Measurements from ENCODE around the gene NOD1.

NOD1 gene

DNA sequence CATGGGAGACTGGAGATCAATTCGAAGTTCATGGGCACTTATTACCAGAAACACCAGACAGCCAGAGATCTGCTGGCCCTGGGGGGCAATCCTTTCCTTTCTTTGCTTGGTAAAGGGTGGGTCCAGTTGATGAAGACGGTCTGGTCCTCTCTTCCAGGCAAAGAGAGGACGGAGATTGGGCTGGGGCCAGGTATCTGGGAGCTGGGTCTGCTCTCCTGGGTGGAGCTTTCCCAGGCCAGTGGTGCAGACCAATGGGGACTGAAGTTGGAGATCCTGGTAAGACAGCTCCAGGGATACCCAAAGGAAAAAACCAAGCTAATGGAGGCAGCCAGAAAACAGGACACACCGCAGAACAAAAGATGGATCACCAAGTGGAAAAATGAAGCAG is 18.3 kb downstream of the NOD1 start:
- no peak overlapping the region for H3K9ac ChIP-seq (ENCODE audit: low read length)
- H3K4me3 ChIP-seq (ENCODE audit: low read length) = no peak overlapping the region
- no peaks in the 10 kb centered on the region for H3K27me3 ChIP-seq (ENCODE audit: low read depth, low read length)
- no peaks in the 10 kb centered on the region for H3K36me3 ChIP-seq (replicated peaks; ENCODE audit: low read depth, low read length)
- H4K20me1 ChIP-seq (ENCODE audit: insufficient read depth, low read length) = no peaks in the 10 kb centered on the region
- H3K4me2 ChIP-seq (ENCODE audit: low read length) = no peak overlapping the region
- H3K27ac ChIP-seq (ENCODE audit: low read length) = no peak overlapping the region
- no peaks in the 10 kb centered on the region for H3K79me2 ChIP-seq (ENCODE audit: low read length)
- H2AFZ ChIP-seq (ENCODE audit: low read depth, low read length) = no peak overlapping the region
- H3K4me1 ChIP-seq (ENCODE audit: low read length) = peaks cover 34% of the 10 kb centered on the region
- H3K9me3 ChIP-seq (ENCODE audit: insufficient read depth, low read length) = no peaks in the 10 kb centered on the region
- no peak for TF ChIP-seq EZH2phosphoT487 (IDR thresholded peaks at IDR 0.05; ENCODE audit: low read depth)
- no peak for TF ChIP-seq CTCF (IDR thresholded peaks at IDR 0.05; ENCODE audit: low read depth, low read length)

DNA sequence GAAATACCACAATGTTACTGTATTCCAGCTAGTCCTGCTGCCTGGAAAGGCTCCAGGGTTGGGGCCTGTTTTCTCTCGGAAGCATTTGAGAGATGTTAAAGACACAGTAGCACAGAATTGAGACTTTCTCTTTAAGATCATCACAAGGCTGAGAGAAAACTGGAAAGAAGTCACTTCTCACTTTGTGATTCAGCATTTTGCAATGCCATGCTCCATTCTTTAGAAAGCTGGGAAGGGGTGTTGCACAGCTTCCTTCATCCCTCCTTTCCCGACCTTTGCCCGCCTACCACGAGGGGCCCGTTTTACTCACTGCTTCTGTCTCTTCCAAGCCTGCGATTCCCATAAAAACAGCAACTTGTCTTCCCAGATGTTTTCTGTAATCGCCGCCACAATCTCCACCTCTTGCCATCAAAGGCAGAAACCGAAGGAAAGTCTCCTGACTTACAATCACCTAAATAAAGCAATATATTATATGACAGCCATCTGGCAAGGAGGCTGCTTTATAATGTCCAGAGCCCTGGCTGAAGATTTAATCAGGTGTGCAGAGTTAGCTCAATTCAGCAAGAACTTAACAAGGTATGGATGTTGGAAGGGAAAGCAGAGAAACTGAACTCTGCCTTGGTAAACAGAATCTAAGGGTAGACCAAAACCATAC is 18.9 kb downstream of the NOD1 start:
- Histone ChIP-seq H3K9ac (ENCODE audit: low read length) (no peak overlapping the region), H3K4me3 (ENCODE audit: low read length) (no peak overlapping the region), H3K4me2 (ENCODE audit: low read length) (no peak overlapping the region)

DNA sequence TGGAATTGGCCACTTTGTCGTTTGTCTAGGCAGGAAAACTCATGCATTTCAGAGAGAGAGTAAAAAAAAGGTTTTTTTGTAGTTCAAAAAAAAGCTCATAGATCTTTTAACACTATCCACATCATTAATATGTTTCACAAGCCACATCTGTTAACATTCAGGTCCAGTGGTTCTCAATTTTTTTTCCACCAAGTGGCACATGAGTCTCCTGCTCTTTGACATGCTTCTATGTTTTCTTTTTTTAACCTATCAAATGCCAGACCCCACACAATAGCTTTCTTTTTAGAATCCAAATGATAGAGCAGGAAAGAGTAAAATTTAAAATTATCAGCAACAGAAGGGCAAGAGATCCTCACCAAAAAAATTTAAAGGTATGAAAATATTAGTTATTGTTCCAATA is 20.3 kb downstream of the NOD1 start:
- Histone ChIP-seq H4K20me1 (ENCODE audit: insufficient read depth, low read length) (no peaks in the 10 kb centered on the region), H3K9me3 (ENCODE audit: insufficient read depth, low read length) (no peaks in the 10 kb centered on the region), H3K36me3 (replicated peaks; ENCODE audit: low read depth, low read length) (no peaks in the 10 kb centered on the region), H3K4me1 (ENCODE audit: low read length) (peaks cover 15% of the 10 kb centered on the region), H3K4me3 (ENCODE audit: low read length) (no peak overlapping the region), H2AFZ (ENCODE audit: low read depth, low read length) (no peak overlapping the region), H3K27ac (ENCODE audit: low read length) (no peak overlapping the region), H3K79me2 (ENCODE audit: low read length) (no peaks in the 10 kb centered on the region), H3K9ac (ENCODE audit: low read length) (no peak overlapping the region), H3K4me2 (ENCODE audit: low read length) (no peak overlapping the region), H3K27me3 (ENCODE audit: low read depth, low read length) (no peaks in the 10 kb centered on the region)
- TF ChIP-seq EZH2phosphoT487 (IDR thresholded peaks at IDR 0.05; ENCODE audit: low read depth) (no peak), CTCF (IDR thresholded peaks at IDR 0.05; ENCODE audit: low read depth, low read length) (no peak)

More for the DNA sequence above, 18.9 kb downstream of the NOD1 start:
- no peaks in the 10 kb centered on the region for H3K27me3 ChIP-seq (ENCODE audit: low read depth, low read length)
- H3K36me3 ChIP-seq (replicated peaks; ENCODE audit: low read depth, low read length) = no peaks in the 10 kb centered on the region
- no peaks in the 10 kb centered on the region for H4K20me1 ChIP-seq (ENCODE audit: insufficient read depth, low read length)
- H3K27ac ChIP-seq (ENCODE audit: low read length) = no peak overlapping the region
- H3K79me2 ChIP-seq (ENCODE audit: low read length) = no peaks in the 10 kb centered on the region
- H2AFZ ChIP-seq (ENCODE audit: low read depth, low read length) = no peak overlapping the region
- peaks cover 29% of the 10 kb centered on the region for H3K4me1 ChIP-seq (ENCODE audit: low read length)
- TF ChIP-seq CTCF (IDR thresholded peaks at IDR 0.05; ENCODE audit: low read depth, low read length) = no peak
- no peak for TF ChIP-seq EZH2phosphoT487 (IDR thresholded peaks at IDR 0.05; ENCODE audit: low read depth)
- H3K9me3 ChIP-seq (ENCODE audit: insufficient read depth, low read length) = no peaks in the 10 kb centered on the region

DNA sequence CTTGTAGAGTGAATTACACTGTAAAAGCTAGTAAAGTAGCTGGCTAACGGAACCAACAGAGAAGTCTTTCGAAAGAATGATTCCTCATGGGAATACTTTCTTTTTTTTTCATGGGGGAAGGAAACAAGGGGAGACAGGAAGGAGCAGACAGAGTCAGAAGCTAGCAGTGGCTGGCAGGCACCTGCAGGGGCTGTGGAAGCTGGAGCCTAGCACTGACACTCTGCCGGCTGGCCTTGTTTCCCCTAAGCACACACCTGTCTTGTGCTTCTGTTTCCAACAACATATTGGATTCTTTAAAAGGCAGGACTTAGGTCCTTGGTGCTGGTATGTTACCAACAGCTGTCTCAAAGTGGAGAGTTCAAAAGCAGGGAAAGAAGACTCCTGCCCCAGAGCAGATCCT is 24.7 kb downstream of the NOD1 start:
- H3K4me2 ChIP-seq (ENCODE audit: low read length) = no peak overlapping the region
- H3K27me3 ChIP-seq (ENCODE audit: low read depth, low read length) = no peaks in the 10 kb centered on the region
- no peak overlapping the region for H3K4me3 ChIP-seq (ENCODE audit: low read length)
- no peaks in the 10 kb centered on the region for H3K4me1 ChIP-seq (ENCODE audit: low read length)
- H3K27ac ChIP-seq (ENCODE audit: low read length) = no peak overlapping the region
- H3K79me2 ChIP-seq (ENCODE audit: low read length) = no peaks in the 10 kb centered on the region
- H3K36me3 ChIP-seq (replicated peaks; ENCODE audit: low read depth, low read length) = no peaks in the 10 kb centered on the region
- no peaks in the 10 kb centered on the region for H3K9me3 ChIP-seq (ENCODE audit: insufficient read depth, low read length)
- no peak for TF ChIP-seq EZH2phosphoT487 (IDR thresholded peaks at IDR 0.05; ENCODE audit: low read depth)
- TF ChIP-seq CTCF (IDR thresholded peaks at IDR 0.05; ENCODE audit: low read depth, low read length) = no peak
- no peak overlapping the region for H2AFZ ChIP-seq (ENCODE audit: low read depth, low read length)
- H4K20me1 ChIP-seq (ENCODE audit: insufficient read depth, low read length) = no peaks in the 10 kb centered on the region
- H3K9ac ChIP-seq (ENCODE audit: low read length) = no peak overlapping the region
